MM.1S (cell line): ENCODE data around the gene ARMC10.

Experiments
- EZH2 ChIP-seq: fragments of 300-600 bp; sonication (generic); optimal IDR thresholded peaks from 2 replicates; pipeline ENCODE3; 2017; ENCODE audit warnings: low read depth, mild to moderate bottlenecking, antibody characterized with exemption, low read length, mixed read lengths
- TF ChIP-seq, protein P1 (sequence below): fragments of 300-600 bp; sonication (generic); IDR thresholded peaks from 2 replicates; pipeline ENCODE4 v1.5.1; 2016; ENCODE audit warnings: antibody characterized with exemption, low read length, mixed read lengths

GRCh38 chr7:103101543-103101942, 26.6 kb downstream of the ARMC10 start:
- TF ChIP-seq, protein P1, sequence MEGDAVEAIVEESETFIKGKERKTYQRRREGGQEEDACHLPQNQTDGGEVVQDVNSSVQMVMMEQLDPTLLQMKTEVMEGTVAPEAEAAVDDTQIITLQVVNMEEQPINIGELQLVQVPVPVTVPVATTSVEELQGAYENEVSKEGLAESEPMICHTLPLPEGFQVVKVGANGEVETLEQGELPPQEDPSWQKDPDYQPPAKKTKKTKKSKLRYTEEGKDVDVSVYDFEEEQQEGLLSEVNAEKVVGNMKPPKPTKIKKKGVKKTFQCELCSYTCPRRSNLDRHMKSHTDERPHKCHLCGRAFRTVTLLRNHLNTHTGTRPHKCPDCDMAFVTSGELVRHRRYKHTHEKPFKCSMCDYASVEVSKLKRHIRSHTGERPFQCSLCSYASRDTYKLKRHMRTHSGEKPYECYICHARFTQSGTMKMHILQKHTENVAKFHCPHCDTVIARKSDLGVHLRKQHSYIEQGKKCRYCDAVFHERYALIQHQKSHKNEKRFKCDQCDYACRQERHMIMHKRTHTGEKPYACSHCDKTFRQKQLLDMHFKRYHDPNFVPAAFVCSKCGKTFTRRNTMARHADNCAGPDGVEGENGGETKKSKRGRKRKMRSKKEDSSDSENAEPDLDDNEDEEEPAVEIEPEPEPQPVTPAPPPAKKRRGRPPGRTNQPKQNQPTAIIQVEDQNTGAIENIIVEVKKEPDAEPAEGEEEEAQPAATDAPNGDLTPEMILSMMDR, result no peak
- TF ChIP-seq EZH2, result no peak
